ENCODE data around the gene AFDN. TPM values are rescaled to one million over a fixed set of nuclear protein-coding genes. Genes with fewer than 3 reads are reported as not detected.

Gene AFDN
- total RNA-seq, 1 donor from 2014 or later = 102 TPM

DNA sequence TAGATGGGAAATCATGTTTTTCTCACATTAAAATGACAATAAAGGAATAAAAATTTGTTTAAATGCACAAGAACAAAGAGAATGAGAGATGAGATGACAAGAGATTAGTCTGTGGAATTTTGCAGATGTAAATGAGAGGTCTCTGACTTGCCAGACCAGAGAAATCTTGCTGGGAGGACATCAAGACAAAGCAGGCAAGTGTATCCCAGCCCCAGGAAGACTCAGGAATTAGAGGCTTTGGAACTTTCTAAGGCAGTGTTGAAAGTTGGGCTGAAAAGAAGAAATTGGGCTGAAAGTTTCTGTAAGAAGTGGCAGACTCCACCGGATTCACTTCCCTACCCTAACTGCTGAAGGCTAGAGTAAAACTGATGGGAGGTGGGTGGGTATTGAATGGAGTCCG lies 54.6 kb downstream of the AFDN start:
- Histone ChIP-seq H3K27me3 (ENCODE audit: insufficient read depth, low read length) (no peaks in the 10 kb centered on the region), H3K79me2 (ENCODE audit: insufficient read depth, low read length) (no peaks in the 10 kb centered on the region), H4K20me1 (ENCODE audit: insufficient read depth, low read length) (no peaks in the 10 kb centered on the region), H2AFZ (ENCODE audit: low read depth, low read length) (no peak overlapping the region), H3K36me3 (ENCODE audit: insufficient read depth, low read length) (peaks cover 8% of the 10 kb centered on the region), H3K9me3 (ENCODE audit: insufficient read depth, low read depth, low read length) (no peaks in the 10 kb centered on the region), H3K9ac (ENCODE audit: low read length) (no peak overlapping the region), H3K4me3 (ENCODE audit: insufficient read depth, low read depth, low read length) (no peak overlapping the region), H3K27ac (ENCODE audit: low read depth, low read length) (no peak overlapping the region), H3K4me2 (ENCODE audit: low read length) (no peak overlapping the region), H3K4me1 (ENCODE audit: insufficient read depth, low read length) (no peaks in the 10 kb centered on the region)
- FAIRE-seq (no peak), DNase-seq (ENCODE audit: low read depth) (no peak)
- TF ChIP-seq EZH2 (IDR thresholded peaks at IDR 0.05; ENCODE audit: insufficient read depth, low read length) = no peak
- TF ChIP-seq, protein P1, sequence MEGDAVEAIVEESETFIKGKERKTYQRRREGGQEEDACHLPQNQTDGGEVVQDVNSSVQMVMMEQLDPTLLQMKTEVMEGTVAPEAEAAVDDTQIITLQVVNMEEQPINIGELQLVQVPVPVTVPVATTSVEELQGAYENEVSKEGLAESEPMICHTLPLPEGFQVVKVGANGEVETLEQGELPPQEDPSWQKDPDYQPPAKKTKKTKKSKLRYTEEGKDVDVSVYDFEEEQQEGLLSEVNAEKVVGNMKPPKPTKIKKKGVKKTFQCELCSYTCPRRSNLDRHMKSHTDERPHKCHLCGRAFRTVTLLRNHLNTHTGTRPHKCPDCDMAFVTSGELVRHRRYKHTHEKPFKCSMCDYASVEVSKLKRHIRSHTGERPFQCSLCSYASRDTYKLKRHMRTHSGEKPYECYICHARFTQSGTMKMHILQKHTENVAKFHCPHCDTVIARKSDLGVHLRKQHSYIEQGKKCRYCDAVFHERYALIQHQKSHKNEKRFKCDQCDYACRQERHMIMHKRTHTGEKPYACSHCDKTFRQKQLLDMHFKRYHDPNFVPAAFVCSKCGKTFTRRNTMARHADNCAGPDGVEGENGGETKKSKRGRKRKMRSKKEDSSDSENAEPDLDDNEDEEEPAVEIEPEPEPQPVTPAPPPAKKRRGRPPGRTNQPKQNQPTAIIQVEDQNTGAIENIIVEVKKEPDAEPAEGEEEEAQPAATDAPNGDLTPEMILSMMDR (IDR thresholded peaks at IDR 0.05; ENCODE audit: insufficient read depth, low read depth, low read length) = no peak
- Mint-ChIP-seq H3K36me3 (ENCODE audit: low read depth, unreplicated experiment) (peaks cover 23% of the 10 kb centered on the region), H3K27me3 (ENCODE audit: low read depth, unreplicated experiment) (no peaks in the 10 kb centered on the region), H3K9me3 (ENCODE audit: unreplicated experiment) (no peaks in the 10 kb centered on the region), H3K4me1 (ENCODE audit: low read depth, unreplicated experiment) (peaks cover 9% of the 10 kb centered on the region), H3K4me3 (ENCODE audit: unreplicated experiment) (peak overlapping the region; percentile 3), H3K27ac (ENCODE audit: unreplicated experiment) (no peak overlapping the region)

DNA sequence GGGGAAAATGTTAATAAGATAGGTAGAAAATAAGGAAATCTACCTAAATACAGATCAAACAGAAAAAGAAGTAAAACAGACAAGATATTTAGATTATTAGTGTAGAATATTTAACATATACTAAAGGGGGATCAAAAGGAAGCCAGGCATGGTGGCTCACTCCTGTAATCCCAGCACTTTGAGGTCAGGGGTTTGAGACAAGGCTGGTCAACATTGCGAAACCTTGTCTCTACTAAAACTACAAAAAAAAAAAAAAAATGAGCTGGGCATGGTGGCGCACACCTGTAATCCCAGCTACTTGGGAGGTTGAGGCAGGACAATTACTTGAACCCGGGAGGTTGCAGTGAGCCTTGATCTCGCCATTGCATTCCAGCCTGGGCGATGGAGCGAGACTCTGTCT lies 55.5 kb downstream of the AFDN start:
- no peak for DNase-seq (ENCODE audit: low read depth)
- Histone ChIP-seq H3K9ac (ENCODE audit: low read length) (no peak overlapping the region), H3K27me3 (ENCODE audit: insufficient read depth, low read length) (no peaks in the 10 kb centered on the region), H3K36me3 (ENCODE audit: insufficient read depth, low read length) (peaks cover 8% of the 10 kb centered on the region), H3K9me3 (ENCODE audit: insufficient read depth, low read depth, low read length) (no peaks in the 10 kb centered on the region), H2AFZ (ENCODE audit: low read depth, low read length) (no peak overlapping the region), H3K4me2 (ENCODE audit: low read length) (no peak overlapping the region), H3K27ac (ENCODE audit: low read depth, low read length) (no peak overlapping the region), H3K4me3 (ENCODE audit: insufficient read depth, low read depth, low read length) (no peak overlapping the region), H4K20me1 (ENCODE audit: insufficient read depth, low read length) (no peaks in the 10 kb centered on the region), H3K4me1 (ENCODE audit: insufficient read depth, low read length) (no peaks in the 10 kb centered on the region), H3K79me2 (ENCODE audit: insufficient read depth, low read length) (no peaks in the 10 kb centered on the region)
- Mint-ChIP-seq H3K4me3 (ENCODE audit: unreplicated experiment) (no peak overlapping the region), H3K9me3 (ENCODE audit: unreplicated experiment) (no peaks in the 10 kb centered on the region), H3K27ac (ENCODE audit: unreplicated experiment) (no peak overlapping the region), H3K36me3 (ENCODE audit: low read depth, unreplicated experiment) (peaks cover 23% of the 10 kb centered on the region), H3K4me1 (ENCODE audit: low read depth, unreplicated experiment) (peaks cover 3% of the 10 kb centered on the region), H3K27me3 (ENCODE audit: low read depth, unreplicated experiment) (no peaks in the 10 kb centered on the region)
- no peak for FAIRE-seq
- TF ChIP-seq, protein P1 (IDR thresholded peaks at IDR 0.05; ENCODE audit: insufficient read depth, low read depth, low read length) = no peak
- TF ChIP-seq EZH2 (IDR thresholded peaks at IDR 0.05; ENCODE audit: insufficient read depth, low read length) = no peak

DNA sequence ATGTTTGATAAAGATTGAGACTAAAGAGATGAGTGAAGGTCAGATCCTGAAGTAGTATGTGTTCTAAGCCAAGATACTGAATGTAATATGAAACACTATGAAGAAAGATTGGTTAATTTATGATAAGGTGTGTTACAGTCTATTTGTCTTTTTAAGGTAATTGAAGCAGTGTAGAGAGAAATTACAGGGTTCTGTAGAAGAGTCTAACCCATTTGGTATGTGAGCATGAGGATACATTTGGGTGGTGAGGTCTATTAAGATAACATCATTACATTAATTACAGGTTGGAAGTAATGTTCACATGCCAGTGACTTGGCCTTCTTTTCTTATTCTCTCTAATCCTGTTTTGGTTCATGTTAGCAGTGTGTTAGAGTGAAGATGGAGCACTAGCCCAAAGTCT lies 61.4 kb downstream of the AFDN start:
- Histone ChIP-seq H3K79me2 (ENCODE audit: insufficient read depth, low read length) (no peaks in the 10 kb centered on the region), H3K9ac (ENCODE audit: low read length) (no peak overlapping the region), H3K27ac (ENCODE audit: low read depth, low read length) (no peak overlapping the region), H2AFZ (ENCODE audit: low read depth, low read length) (no peak overlapping the region), H3K4me3 (ENCODE audit: insufficient read depth, low read depth, low read length) (no peak overlapping the region), H3K36me3 (ENCODE audit: insufficient read depth, low read length) (peaks cover 3% of the 10 kb centered on the region), H3K27me3 (ENCODE audit: insufficient read depth, low read length) (no peaks in the 10 kb centered on the region), H3K4me2 (ENCODE audit: low read length) (no peak overlapping the region), H3K4me1 (ENCODE audit: insufficient read depth, low read length) (peaks cover 4% of the 10 kb centered on the region), H4K20me1 (ENCODE audit: insufficient read depth, low read length) (no peaks in the 10 kb centered on the region), H3K9me3 (ENCODE audit: insufficient read depth, low read depth, low read length) (no peaks in the 10 kb centered on the region)
- Mint-ChIP-seq H3K27me3 (ENCODE audit: low read depth, unreplicated experiment) (no peaks in the 10 kb centered on the region), H3K4me1 (ENCODE audit: low read depth, unreplicated experiment) (no peaks in the 10 kb centered on the region), H3K9me3 (ENCODE audit: unreplicated experiment) (no peaks in the 10 kb centered on the region), H3K36me3 (ENCODE audit: low read depth, unreplicated experiment) (no peaks in the 10 kb centered on the region), H3K27ac (ENCODE audit: unreplicated experiment) (no peak overlapping the region), H3K4me3 (ENCODE audit: unreplicated experiment) (no peak overlapping the region)
- DNase-seq (ENCODE audit: low read depth) (no peak), FAIRE-seq (no peak)
- no peak for TF ChIP-seq EZH2 (IDR thresholded peaks at IDR 0.05; ENCODE audit: insufficient read depth, low read length)
- TF ChIP-seq, protein P1 (IDR thresholded peaks at IDR 0.05; ENCODE audit: insufficient read depth, low read depth, low read length) = no peak

Data from astrocyte (in vitro differentiated cells and primary cell).